Liver (tissue), 9 donors: ENCODE measurements around the gene TIMM17A. TPM values are rescaled to one million over a fixed set of nuclear protein-coding genes. Genes with fewer than 3 reads are reported as not detected.

ENCODE experiments used
- DNase-seq: peaks from one replicate; pipeline ENCODE4 v3.0.0-alpha.2; 2017; ENCODE audit warnings: low spot score
- H3K27ac ChIP-seq, 2 donors: one replicate each; pipeline ENCODE4 v1.7.0; 2013; ENCODE audit warnings: inconsistent platforms in 2 of 2, low read length in 2 of 2, control low read depth in 1 of 2, low read depth in 1 of 2, mild to moderate bottlenecking in 1 of 2
- H3K27me3 ChIP-seq, 4 donors: one replicate each; pipeline versions ENCODE4 v1.6.1 to v1.7.0; 2013; ENCODE audit warnings: low read length in 3 of 4, inconsistent platforms in 1 of 4, mild to moderate bottlenecking in 1 of 4, moderate library complexity in 1 of 4; ENCODE audit not compliant: control insufficient read depth in 4 of 4, insufficient read depth in 4 of 4
- H3K36me3 ChIP-seq, 4 donors: one replicate each; pipeline versions ENCODE4 v1.6.1 to v1.7.0; 2013; ENCODE audit warnings: low read length in 3 of 4, mild to moderate bottlenecking in 3 of 4, low read depth in 1 of 4, moderate library complexity in 1 of 4; ENCODE audit not compliant: control insufficient read depth in 4 of 4, insufficient read depth in 3 of 4
- H3K4me1 ChIP-seq, 4 donors: one replicate each; pipeline versions ENCODE4 v1.6.1 to v1.7.0; 2013; ENCODE audit warnings: low read length in 3 of 4, mild to moderate bottlenecking in 3 of 4, moderate library complexity in 1 of 4; ENCODE audit not compliant: control insufficient read depth in 4 of 4, insufficient read depth in 4 of 4
- H3K4me3 ChIP-seq, 3 donors: one replicate each; pipeline versions ENCODE4 v1.6.1 to v1.7.0; 2013; ENCODE audit warnings: low read length in 3 of 3, control low read depth in 1 of 3, low read depth in 1 of 3, mild to moderate bottlenecking in 1 of 3
- H3K9ac ChIP-seq, 2 donors: one replicate each; pipeline ENCODE4 v1.7.0; 2013; ENCODE audit warnings: low read length in 2 of 2, mild to moderate bottlenecking in 2 of 2, moderate library complexity in 2 of 2, control low read depth in 1 of 2, low read depth in 1 of 2
- H3K9me3 ChIP-seq, 4 donors: one replicate each; pipeline versions ENCODE4 v1.6.1 to v1.7.0; 2013; ENCODE audit warnings: low read length in 3 of 4; ENCODE audit not compliant: control insufficient read depth in 4 of 4
- FOXA1 ChIP-seq: IDR thresholded peaks from 2 replicates; pipeline ENCODE4 v1.6.1; 2016; ENCODE audit warnings: antibody characterized with exemption
- FOXA2 ChIP-seq: IDR thresholded peaks from 2 replicates; pipeline ENCODE4 v1.6.1; 2016; ENCODE audit warnings: antibody characterized with exemption
- GABPA ChIP-seq, 2 donors: IDR thresholded peaks in 1 of 2; conservative IDR thresholded peaks in 1 of 2; 2 replicates each; pipeline ENCODE4 v1.6.1; 2016; ENCODE audit warnings: antibody characterized with exemption in 2 of 2, mild to moderate bottlenecking in 1 of 2, moderate library complexity in 1 of 2
- HNF4A ChIP-seq, 2 donors: conservative IDR thresholded peaks; 2 replicates each; pipeline ENCODE4 v1.6.1; 2016; ENCODE audit warnings: antibody characterized with exemption in 2 of 2, mild to moderate bottlenecking in 2 of 2
- HNF4G ChIP-seq: IDR thresholded peaks from 2 replicates; pipeline ENCODE4 v1.6.1; 2016; ENCODE audit warnings: antibody characterized with exemption
- JUND ChIP-seq, 2 donors: IDR thresholded peaks; 2 replicates each; pipeline ENCODE4 v1.6.1; 2016; ENCODE audit warnings: antibody characterized with exemption in 2 of 2
- MAX ChIP-seq: IDR thresholded peaks from 2 replicates; pipeline ENCODE4 v1.6.1; 2016; ENCODE audit warnings: antibody characterized with exemption
- NR2F2 ChIP-seq: IDR thresholded peaks from 2 replicates; pipeline ENCODE4 v1.6.1; 2016; ENCODE audit warnings: antibody characterized with exemption
- RAD21 ChIP-seq, 2 donors: IDR thresholded peaks; 2 replicates each; pipeline ENCODE4 v1.6.1; 2016; ENCODE audit warnings: antibody characterized with exemption in 2 of 2, mild to moderate bottlenecking in 2 of 2
- REST ChIP-seq: IDR thresholded peaks from 2 replicates; pipeline ENCODE4 v1.6.1; 2016; ENCODE audit warnings: antibody characterized with exemption, mild to moderate bottlenecking
- RXRA ChIP-seq, 2 donors: IDR thresholded peaks; 2 replicates each; pipeline ENCODE4 v1.6.1; 2017 to 2018; ENCODE audit warnings: antibody characterized with exemption in 2 of 2, mild to moderate bottlenecking in 1 of 2
- TAF1 ChIP-seq: conservative IDR thresholded peaks from 2 replicates; pipeline ENCODE4 v1.6.1; 2016; ENCODE audit warnings: antibody characterized with exemption, mild to moderate bottlenecking
- YY1 ChIP-seq: IDR thresholded peaks from 2 replicates; pipeline ENCODE4 v1.6.1; 2016; ENCODE audit warnings: antibody characterized with exemption, mild to moderate bottlenecking
- WGBS: extraction: QIAGEN DNeasy Blood & Tissue Kit; methylation state at CpG from one replicate; pipeline ENCODE4 v1.1.7; 2013; 5-methylcytosine and 5-hydroxymethylcytosine counted together
- polyA plus RNA-seq, 2 donors: library from polyadenylated mRNA; stranded (reverse) in 1 of 2; unstranded in 1 of 2; fragments of 200-250 nt in 1 of 2; fragments of >200 nt in 1 of 2; fragmentation: Nextera tagmentation in 1 of 2; extraction: Ambion mirVana in 1 of 2; gene quantifications; one replicate each; pipeline versions ENCODE4 v1.2.1 to v1.2.3, GENCODE V29; 2013 to 2015
- total RNA-seq, 2 donors: library from RNA; depleted of rRNA; stranded (reverse); fragments of >200 nt; gene quantifications; one replicate each; pipeline ENCODE4 v1.2.3, GENCODE V29; 2014
- TF ChIP-seq, protein P1 (sequence below): IDR thresholded peaks from 2 replicates; pipeline ENCODE4 v1.6.1; 2016; ENCODE audit warnings: antibody characterized with exemption
- TF ChIP-seq, protein P2 (sequence below): fragments of 150-350 bp; IDR thresholded peaks from 2 replicates; pipeline ENCODE4 v1.5.1; 2017; ENCODE audit warnings: improper control_type of control experiment, low read depth, low read length; ENCODE audit not compliant: missing input control
- TF ChIP-seq, protein P3 (sequence below): IDR thresholded peaks from 2 replicates; pipeline ENCODE4 v1.6.1; 2016; ENCODE audit warnings: antibody characterized with exemption
- donor health status: healthy.
- donor health status: healthy.
- donor health status: healthy.
- donor health status: healthy.
- donor health status: healthy.

Gene TIMM17A
- total and polyA plus RNA-seq, 4 donors: 21.1 to 72.1 (median 51.0) TPM

DNA sequence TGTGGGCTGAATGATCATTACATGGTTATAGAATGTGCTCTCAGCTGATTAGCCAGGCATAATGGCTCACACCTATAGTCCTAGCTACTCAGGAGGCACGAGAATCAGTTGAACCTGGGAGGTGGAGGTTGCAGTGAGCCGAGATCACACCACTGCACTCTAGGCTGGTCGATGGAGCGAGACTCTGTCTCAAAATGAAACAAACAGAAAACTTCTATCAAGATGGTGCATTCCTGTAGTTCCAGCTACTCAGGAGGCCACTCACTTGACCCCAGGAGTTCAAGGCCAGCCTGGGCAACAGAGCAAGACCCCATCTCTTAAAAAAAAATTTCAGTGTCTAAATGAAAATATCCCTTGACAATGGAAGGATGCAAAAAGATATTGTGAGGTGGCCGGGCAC lies 10.9 kb downstream of the TIMM17A start:
- Histone ChIP-seq H3K9me3 (no peaks in the 10 kb centered on the region), H3K9ac (no peak overlapping the region), H3K27me3 (no peaks in the 10 kb centered on the region), H3K36me3 (peaks cover 18 to 75% (median 65%) of the 10 kb centered on the region in 4 donors), H3K4me1 (no peaks in the 10 kb centered on the region), H3K27ac (no peak overlapping the region), H3K4me3 (no peak overlapping the region)
- no peak for TF ChIP-seq HNF4G
- no peak for TF ChIP-seq MAX
- no peak for TF ChIP-seq HNF4A (conservative IDR thresholded peaks at IDR 0.05)
- TF ChIP-seq RXRA (IDR thresholded peaks at IDR 0.05): no peak
- TF ChIP-seq REST: no peak
- TF ChIP-seq, protein P1, sequence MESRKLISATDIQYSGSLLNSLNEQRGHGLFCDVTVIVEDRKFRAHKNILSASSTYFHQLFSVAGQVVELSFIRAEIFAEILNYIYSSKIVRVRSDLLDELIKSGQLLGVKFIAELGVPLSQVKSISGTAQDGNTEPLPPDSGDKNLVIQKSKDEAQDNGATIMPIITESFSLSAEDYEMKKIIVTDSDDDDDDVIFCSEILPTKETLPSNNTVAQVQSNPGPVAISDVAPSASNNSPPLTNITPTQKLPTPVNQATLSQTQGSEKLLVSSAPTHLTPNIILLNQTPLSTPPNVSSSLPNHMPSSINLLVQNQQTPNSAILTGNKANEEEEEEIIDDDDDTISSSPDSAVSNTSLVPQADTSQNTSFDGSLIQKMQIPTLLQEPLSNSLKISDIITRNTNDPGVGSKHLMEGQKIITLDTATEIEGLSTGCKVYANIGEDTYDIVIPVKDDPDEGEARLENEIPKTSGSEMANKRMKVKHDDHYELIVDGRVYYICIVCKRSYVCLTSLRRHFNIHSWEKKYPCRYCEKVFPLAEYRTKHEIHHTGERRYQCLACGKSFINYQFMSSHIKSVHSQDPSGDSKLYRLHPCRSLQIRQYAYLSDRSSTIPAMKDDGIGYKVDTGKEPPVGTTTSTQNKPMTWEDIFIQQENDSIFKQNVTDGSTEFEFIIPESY: no peak
- TF ChIP-seq FOXA2: no peak
- TF ChIP-seq TAF1: no peak
- 99% methylated on average over 5 of the region's 5 CpGs for WGBS
- DNase-seq: no peak

GRCh38 chr1:201968202-201968925 lies 13.1 kb downstream of the TIMM17A start:
- Histone ChIP-seq H3K36me3 (peaks cover 16 to 55% (median 48%) of the 10 kb centered on the region in 4 donors), H3K4me3 (no peak overlapping the region), H3K9me3 (no peaks in the 10 kb centered on the region), H3K27ac (no peak overlapping the region), H3K27me3 (no peaks in the 10 kb centered on the region), H3K4me1 (no peaks in the 10 kb centered on the region), H3K9ac (no peak overlapping the region)
- WGBS: 89% methylated on average over 16 of the region's 16 CpGs
- no peak for DNase-seq
- TF ChIP-seq REST (no peak), YY1 (no peak), TAF1 (no peak), NR2F2 (no peak), HNF4A (conservative IDR thresholded peaks at IDR 0.05) (no peak), FOXA2 (no peak), FOXA1 (no peak), MAX (no peak), RAD21 (IDR thresholded peaks at IDR 0.05) (no peak), HNF4G (no peak), JUND (IDR thresholded peaks at IDR 0.05) (no peak), GABPA (IDR thresholded peaks at IDR 0.05 in 1 of 2, conservative IDR thresholded peaks at IDR 0.05 in 1 of 2) (no peak), RXRA (IDR thresholded peaks at IDR 0.05) (no peak)
- TF ChIP-seq, protein P1: no peak
- TF ChIP-seq, protein P2, sequence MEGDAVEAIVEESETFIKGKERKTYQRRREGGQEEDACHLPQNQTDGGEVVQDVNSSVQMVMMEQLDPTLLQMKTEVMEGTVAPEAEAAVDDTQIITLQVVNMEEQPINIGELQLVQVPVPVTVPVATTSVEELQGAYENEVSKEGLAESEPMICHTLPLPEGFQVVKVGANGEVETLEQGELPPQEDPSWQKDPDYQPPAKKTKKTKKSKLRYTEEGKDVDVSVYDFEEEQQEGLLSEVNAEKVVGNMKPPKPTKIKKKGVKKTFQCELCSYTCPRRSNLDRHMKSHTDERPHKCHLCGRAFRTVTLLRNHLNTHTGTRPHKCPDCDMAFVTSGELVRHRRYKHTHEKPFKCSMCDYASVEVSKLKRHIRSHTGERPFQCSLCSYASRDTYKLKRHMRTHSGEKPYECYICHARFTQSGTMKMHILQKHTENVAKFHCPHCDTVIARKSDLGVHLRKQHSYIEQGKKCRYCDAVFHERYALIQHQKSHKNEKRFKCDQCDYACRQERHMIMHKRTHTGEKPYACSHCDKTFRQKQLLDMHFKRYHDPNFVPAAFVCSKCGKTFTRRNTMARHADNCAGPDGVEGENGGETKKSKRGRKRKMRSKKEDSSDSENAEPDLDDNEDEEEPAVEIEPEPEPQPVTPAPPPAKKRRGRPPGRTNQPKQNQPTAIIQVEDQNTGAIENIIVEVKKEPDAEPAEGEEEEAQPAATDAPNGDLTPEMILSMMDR: no peak
- TF ChIP-seq, protein P3, sequence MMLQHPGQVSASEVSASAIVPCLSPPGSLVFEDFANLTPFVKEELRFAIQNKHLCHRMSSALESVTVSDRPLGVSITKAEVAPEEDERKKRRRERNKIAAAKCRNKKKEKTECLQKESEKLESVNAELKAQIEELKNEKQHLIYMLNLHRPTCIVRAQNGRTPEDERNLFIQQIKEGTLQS: no peak
